DMS 273 (cell line): ENCODE measurements around the gene LMNA.

Experiments used
- DNase-seq: peaks from one replicate; lab custom pipeline; 2025; ENCODE audit not compliant: unreplicated experiment; lab: John Stamatoyannopoulos, UW

LMNA gene

DNA sequence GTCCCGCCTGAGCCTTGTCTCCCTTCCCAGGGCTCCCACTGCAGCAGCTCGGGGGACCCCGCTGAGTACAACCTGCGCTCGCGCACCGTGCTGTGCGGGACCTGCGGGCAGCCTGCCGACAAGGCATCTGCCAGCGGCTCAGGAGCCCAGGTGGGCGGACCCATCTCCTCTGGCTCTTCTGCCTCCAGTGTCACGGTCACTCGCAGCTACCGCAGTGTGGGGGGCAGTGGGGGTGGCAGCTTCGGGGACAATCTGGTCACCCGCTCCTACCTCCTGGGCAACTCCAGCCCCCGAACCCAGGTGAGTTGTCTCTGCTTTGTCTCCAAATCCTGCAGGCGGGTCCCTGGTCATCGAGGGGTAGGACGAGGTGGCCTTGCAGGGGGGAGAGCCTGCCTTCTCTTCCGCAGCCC lies 24.0 kb downstream of the LMNA start:
- no peak for DNase-seq

GRCh38 chr1:156140879-156141707 lies 26.6 kb downstream of the LMNA start:
- peak; percentile 62 for DNase-seq

DNA sequence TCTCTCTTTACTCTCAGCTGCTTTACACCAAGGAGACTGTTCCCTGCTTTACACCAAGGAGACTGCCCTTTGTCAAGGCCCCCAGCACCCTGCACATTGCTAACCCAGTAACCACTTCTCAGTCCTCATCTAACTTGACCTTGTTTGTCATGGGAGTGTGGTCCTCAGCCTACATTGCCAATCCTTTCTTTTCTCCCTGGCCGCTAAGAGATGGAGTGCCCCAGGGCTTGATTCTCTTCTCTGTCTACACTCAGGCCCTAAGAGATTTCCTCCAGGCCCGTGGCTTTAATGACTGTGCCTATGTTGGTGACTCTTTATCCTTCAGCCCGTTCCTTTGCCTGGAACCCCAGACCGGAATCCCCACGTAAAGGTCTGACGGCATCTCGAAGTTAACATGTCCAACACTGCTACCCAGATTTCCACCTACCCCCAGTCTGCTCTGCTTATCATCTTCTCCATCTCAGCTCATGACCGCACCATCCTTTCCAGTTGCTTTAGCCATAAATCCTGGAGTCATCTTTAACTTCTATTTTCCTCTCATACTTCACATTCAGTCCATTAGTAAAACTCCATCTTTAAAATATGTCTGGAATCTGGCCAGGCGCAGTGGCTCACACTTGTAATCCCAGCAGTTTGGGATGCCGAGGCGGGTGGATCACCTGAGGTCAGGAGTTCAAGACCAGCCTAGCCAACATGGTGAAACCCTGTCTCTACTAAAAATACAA lies 29.4 kb downstream of the LMNA start:
- no peak for DNase-seq

GRCh38 chr1:156144742-156145141 lies 30.2 kb downstream of the LMNA start:
- DNase-seq = no peak

- no peak for DNase-seq
These were observed 31.1 kb downstream of the LMNA start for GRCh38 chr1:156145650-156146019.

DNA sequence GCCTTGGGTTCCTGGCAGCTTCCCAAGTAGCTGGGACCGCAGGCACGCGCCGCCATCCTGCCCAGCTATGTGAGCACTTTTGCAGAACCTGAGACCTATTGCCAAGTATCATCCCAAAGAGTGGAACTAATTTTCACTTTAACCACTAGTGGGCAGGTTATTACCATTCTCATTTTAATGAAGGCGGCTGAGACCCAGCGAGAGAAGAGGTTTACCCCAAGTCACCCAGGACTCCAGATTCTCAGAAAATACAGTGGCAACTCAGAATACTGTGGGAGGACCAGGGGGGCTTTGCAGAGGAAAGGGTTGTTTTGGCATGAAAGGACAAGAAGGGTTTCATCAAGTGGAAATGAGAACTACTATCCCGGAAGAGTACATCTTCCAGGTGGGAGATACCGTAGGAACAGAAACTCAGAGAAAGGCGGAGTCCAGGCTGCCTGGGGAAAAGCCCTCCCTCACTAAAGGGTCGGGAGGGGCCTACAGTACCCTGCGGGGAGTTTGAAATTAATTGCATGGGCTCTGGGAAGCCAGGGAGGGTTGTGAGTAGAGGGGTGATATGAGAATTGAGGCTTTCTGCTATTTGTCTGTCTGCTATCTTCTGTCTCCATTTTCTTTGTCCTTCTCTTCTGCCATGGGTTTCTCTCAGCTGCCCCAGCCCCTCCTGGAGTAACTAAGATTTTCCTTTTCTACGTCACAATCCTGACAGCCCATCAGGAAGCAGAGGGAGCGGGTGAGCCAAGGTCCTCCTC lies 31.7 kb downstream of the LMNA start:
- DNase-seq = peak; percentile 90

GRCh38 chr1:156146769-156147405 lies 32.4 kb downstream of the LMNA start:
- DNase-seq = peak; percentile 56

GRCh38 chr1:156148216-156148615 lies 33.7 kb downstream of the LMNA start:
- no peak for DNase-seq

DNA sequence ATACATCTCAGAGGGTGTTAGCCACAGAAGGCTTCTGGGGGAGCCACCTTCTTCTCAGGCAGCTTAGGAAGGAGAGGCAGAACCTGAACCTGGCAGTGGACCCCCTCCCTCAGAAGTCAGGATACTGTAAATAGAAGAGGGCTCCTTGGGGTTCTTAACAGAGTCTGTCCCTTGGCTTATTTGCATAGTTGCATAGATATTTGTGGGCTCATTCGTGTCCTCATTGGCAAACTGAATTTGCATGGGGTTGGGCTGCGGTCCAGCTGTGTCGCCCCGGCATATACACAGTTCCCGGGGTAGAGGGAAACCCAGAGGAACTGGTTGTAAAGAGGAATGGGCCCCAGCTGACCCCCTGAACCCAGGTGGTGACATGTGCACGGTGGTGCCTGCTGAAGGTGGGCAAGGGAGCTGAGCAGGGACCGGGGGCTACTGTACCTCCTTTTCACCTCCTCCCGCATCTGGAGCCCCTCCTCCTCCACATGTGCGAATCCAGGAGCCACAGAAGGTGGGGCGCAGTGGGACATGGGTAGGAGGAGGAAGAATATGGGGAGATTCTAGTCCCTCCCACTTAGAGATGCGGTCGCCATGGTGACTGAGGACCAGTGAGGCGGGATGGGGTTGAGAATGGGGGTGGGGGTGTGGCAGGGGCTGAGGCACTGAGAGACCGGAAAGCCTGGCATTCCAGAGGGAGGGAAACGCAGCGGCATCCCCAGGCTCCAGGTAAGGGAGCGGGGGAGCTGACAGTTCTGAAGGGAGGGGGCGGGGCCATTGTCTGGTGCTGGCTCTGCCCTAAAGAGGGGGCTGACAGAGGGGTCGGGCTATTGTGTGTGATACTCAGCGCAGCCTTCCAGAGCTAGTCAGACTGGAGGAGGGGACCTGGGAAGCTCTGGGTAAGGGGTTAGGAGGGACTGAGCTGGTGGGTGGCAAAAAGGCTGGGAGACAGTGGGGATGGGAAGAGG lies 35.1 kb downstream of the LMNA start:
- peak; percentile 28 for DNase-seq

DNA sequence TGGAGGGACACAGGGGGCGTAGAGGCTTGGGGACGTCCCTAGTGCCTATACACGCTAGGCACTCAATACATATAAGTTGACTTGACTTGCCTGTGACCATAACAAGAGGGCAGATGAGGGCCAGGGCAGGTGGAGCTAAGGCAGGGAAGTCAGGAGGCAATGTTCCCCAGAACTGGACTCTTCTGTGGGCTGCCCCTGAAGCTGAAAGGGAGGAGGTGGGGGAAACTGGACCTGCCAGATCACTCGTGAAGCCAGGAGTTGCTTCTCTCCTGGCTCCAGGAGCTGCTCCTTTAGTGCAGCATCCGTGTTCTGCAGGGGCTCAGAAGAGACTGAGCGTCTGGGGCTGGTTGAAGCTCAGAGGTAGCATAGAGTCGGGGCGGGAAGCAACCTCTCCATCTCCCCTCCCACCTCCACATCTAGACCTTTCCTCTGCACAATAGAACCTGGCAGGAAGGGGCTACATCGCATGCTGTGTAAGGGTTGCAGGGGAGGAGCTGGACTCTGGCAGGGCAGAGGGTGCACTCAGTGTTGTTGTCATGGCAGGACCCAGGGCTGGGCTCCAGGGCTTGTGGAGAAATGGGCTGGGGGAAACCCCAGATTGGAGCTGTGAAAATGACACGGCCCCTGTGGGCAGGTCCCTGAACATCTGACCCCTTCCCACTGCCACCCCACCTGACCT lies 36.0 kb downstream of the LMNA start:
- DNase-seq = no peak

DNA sequence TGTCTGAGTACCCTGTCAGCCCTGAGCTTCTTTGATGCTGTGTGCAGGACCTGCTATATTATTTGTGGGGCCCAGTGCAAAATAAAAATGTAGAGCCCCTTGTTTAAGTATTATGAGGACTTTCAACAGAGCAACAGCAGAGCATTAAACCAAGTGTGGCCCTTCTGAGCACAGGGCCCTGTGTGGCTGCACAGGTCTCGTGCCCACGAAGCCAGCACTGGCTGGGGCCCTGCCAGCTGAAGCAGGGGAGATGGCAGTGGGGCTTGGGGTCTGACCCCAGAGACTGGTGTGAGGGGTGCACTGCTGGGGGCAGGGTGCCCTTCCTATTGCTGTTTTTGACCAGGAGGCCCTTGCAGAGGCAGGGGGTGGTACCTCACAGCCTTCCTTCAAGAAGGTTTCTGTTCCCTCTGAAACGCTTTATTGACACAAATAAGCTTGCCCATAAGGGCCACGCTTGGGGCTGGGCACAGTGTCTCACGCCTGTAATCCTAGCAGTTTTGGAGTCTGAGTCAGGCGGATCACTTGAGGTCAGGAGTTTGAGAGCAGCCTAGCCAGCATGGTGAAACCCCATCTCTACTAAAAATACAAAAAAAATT lies 36.7 kb downstream of the LMNA start:
- DNase-seq = no peak

- DNase-seq = no peak
These were observed 38.1 kb downstream of the LMNA start for GRCh38 chr1:156152628-156153027.

GRCh38 chr1:156153362-156153761 lies 38.9 kb downstream of the LMNA start, which contains the start of gene SEMA4A:
SEMA4A (plus strand) TSS chr1:156153585; CDS start chr1:156154579, 994 bp downstream.
- DNase-seq = no peak

DNA sequence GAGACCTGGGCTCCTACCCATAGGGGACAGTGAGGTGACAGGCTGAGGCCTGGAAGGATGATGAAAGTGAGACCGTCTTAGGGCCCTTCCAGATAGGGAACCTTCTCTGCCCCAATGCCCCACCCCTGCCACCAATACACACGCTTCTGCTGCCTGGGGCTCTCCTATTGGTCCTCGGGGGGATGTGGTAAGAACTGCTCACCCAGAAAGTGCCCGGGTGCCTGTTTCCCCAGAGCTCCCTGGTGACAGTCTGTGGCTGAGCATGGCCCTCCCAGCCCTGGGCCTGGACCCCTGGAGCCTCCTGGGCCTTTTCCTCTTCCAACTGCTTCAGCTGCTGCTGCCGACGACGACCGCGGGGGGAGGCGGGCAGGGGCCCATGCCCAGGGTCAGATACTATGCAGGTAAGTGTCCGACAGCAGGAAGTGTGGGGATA lies 39.8 kb downstream of the LMNA start:
- DNase-seq = no peak

DNA sequence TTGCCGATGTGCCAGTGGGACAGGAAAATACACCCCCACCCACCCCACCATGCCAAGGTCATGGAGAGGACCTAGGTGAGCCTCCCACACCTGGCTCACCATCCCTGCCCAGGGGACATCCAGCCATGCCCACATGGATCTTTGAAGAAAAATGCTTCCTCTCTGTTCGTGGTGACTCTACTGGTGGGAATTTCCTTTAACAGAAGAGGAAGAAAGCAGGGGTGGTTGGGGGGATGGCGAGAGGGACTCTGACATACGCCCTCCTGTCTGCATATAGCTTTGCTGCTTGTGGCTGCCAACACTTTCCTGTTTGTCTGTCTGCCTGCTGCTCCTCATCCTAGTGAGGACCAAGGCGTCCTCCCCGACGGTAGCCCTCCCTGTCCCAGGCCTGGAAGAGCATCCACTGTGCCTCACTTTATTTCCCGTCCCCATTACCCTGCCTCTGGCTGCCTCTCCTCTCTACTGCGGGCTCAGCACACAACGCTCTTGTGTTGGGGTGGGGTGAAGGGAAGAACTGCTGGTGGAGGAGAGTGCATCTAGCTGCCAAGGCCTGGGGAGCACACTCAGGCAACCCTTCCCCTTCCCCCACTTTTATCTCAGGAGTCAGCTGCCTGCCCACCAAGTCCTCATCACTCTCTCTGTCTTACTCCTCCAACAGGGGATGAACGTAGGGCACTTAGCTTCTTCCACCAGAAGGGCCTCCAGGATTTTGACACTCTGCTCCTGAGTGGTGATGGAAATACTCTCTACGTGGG lies 41.4 kb downstream of the LMNA start:
- DNase-seq = no peak

DNA sequence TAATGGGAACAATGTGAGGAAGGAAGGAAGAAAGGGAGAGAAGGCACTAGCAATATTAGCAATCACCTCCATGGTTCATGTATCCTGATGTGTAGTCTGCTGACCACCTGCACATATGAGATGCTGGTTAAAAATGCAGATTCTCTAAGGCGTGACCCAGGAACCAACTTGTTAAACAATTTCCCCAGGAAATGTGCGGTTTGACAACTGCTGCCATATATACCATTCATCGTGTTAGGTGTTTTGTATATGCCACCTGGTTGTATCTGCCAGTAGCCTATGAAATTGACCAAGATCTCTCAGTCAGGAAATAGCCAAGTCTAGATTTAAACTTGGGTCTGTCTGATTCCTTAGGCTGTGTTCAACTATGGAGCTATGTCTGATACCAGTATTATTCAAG lies 43.0 kb downstream of the LMNA start:
- no peak for DNase-seq

GRCh38 chr1:156157966-156158365 lies 43.5 kb downstream of the LMNA start:
- DNase-seq = no peak

DNA sequence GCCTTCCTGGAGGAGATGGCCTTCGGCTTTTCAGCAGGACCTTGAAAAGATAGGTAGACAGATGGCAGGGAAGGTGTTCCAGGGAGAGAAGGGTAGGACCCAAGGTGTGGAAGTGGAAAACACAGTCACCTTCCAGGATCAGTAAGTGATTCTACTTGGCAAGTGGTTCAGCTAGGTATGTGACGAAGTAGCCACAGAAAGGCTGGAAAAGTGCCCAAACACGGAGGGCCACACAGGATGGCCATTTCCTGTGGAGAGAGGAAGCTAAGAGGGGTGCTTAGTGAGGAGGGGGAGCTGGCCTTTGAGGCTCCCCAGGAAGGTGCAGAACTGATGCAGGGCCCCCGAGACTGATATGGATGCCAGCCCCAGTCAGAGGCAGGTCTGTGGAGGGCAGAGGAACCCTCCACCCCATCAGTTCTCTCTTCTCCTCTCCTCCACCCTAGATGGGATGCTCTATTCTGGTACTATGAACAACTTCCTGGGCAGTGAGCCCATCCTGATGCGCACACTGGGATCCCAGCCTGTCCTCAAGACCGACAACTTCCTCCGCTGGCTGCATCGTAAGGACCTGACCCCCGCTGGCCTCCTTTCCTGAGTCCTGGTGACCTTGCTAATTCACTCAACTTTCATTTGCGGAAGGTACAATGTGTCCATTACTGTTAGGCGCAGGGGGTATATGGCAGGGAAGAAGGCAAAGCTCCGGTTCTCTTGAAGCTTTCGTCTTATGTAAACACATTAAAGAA lies 45.7 kb downstream of the LMNA start:
- DNase-seq = no peak
